NCI-H446 treated with DMSO at 0.1 percent for 48 hours (cell line): ENCODE measurements around the gene ANGEL2.
"Not testable (repeated sequence)": the region's sequence is repeated elsewhere in the genome, so short reads cannot be mapped to it uniquely, and the experiment has no call there.

Experiments
- DNase-seq: peaks from one replicate; lab custom pipeline; 2025; lab: John Stamatoyannopoulos, UW

Gene ANGEL2

GRCh38 chr1:213017447-213018273 is 2.0 kb upstream of the ANGEL2 start:
- no peak for DNase-seq

- no peak for DNase-seq
These were observed 1.0 kb downstream of the ANGEL2 start for GRCh38 chr1:213014642-213015041.

- DNase-seq = no peak
These were observed 7.1 kb downstream of the ANGEL2 start for GRCh38 chr1:213008564-213008963.

- no peak for DNase-seq
These were observed 12.4 kb downstream of the ANGEL2 start for GRCh38 chr1:213003256-213003655.

- no peak for DNase-seq
These were observed 20.7 kb downstream of the ANGEL2 start for GRCh38 chr1:212994926-212995325.

GRCh38 chr1:212993960-212994359 is 21.7 kb downstream of the ANGEL2 start:
- not testable (repeated sequence) for DNase-seq

- DNase-seq = no peak
These were observed 25.4 kb downstream of the ANGEL2 start for GRCh38 chr1:212990276-212990675.

GRCh38 chr1:212987702-212988322 is 27.9 kb downstream of the ANGEL2 start:
- no peak for DNase-seq

- DNase-seq = no peak
These were observed 29.1 kb downstream of the ANGEL2 start for GRCh38 chr1:212986551-212986950.

GRCh38 chr1:212984522-212985291 is 31.0 kb downstream of the ANGEL2 start:
- no peak for DNase-seq

GRCh38 chr1:212983482-212983881 is 32.2 kb downstream of the ANGEL2 start:
- no peak for DNase-seq

- peak; percentile 17 for DNase-seq
These were observed 33.1 kb downstream of the ANGEL2 start for GRCh38 chr1:212982430-212983152.

GRCh38 chr1:212981571-212982328 is 33.9 kb downstream of the ANGEL2 start:
- peak; percentile 15 for DNase-seq

GRCh38 chr1:212981025-212981495 is 34.6 kb downstream of the ANGEL2 start:
- DNase-seq = peak; percentile 63

GRCh38 chr1:212980123-212980785 is 35.4 kb downstream of the ANGEL2 start:
- no peak for DNase-seq

GRCh38 chr1:212979340-212980122 is 36.1 kb downstream of the ANGEL2 start:
- no peak for DNase-seq

GRCh38 chr1:212977781-212978645 is 37.7 kb downstream of the ANGEL2 start:
- DNase-seq = no peak

GRCh38 chr1:212976586-212976985 is 39.1 kb downstream of the ANGEL2 start:
- DNase-seq = no peak
